NAMALWA (cell line): ENCODE results near the gene SNORC.
A peak's percentile ranks its signal among the peaks of the same experiment; 100 is the strongest.
"Not testable (repeated sequence)": the region's sequence is repeated elsewhere in the genome, so short reads cannot be mapped to it uniquely, and the experiment has no call there.

Source experiments
- DNase-seq: peaks from one replicate; pipeline ENCODE4 v3.0.0-alpha.2; 2015; ENCODE audit warnings: low spot score

SNORC gene

GRCh38 chr2:232870018-232870765 is at the start of gene SNORC:
TSS of gene SNORC (plus strand) at chr2:232870264. CDS start at chr2:232870342, 78 bp downstream.
- no peak for DNase-seq

GRCh38 chr2:232829988-232830387 is 40.1 kb upstream of the SNORC start:
- DNase-seq: no peak

GRCh38 chr2:232831496-232831895 is 38.6 kb upstream of the SNORC start:
- DNase-seq: no peak

- no peak for DNase-seq
Measured at GRCh38 chr2:232833830-232834229, 36.2 kb upstream of the SNORC start.

GRCh38 chr2:232835687-232836208 is 34.3 kb upstream of the SNORC start:
- no peak for DNase-seq

GRCh38 chr2:232836934-232837333 is 33.1 kb upstream of the SNORC start:
- no peak for DNase-seq

GRCh38 chr2:232838406-232838874 is 31.6 kb upstream of the SNORC start:
- DNase-seq: no peak

GRCh38 chr2:232839411-232840079 is 30.5 kb upstream of the SNORC start:
- no peak for DNase-seq

- DNase-seq: no peak
Measured at GRCh38 chr2:232842689-232843088, 27.4 kb upstream of the SNORC start.

GRCh38 chr2:232843834-232844233 is 26.2 kb upstream of the SNORC start:
- DNase-seq: peak; percentile 14

GRCh38 chr2:232846055-232846454 is 24.0 kb upstream of the SNORC start:
- no peak for DNase-seq

GRCh38 chr2:232850039-232850438 is 20.0 kb upstream of the SNORC start:
- DNase-seq: no peak

- DNase-seq: not testable (repeated sequence)
Measured at GRCh38 chr2:232852081-232852480, 18.0 kb upstream of the SNORC start.

GRCh38 chr2:232852676-232853075 is 17.4 kb upstream of the SNORC start:
- no peak for DNase-seq

GRCh38 chr2:232854082-232854481 is 16.0 kb upstream of the SNORC start:
- no peak for DNase-seq

GRCh38 chr2:232857158-232857563 is 12.9 kb upstream of the SNORC start:
- DNase-seq: no peak

- no peak for DNase-seq
Measured at GRCh38 chr2:232859385-232859916, 10.6 kb upstream of the SNORC start.

GRCh38 chr2:232860593-232861241 is 9.3 kb upstream of the SNORC start:
- DNase-seq: no peak

- no peak for DNase-seq
Measured at GRCh38 chr2:232861353-232861752, 8.7 kb upstream of the SNORC start.

GRCh38 chr2:232863996-232864395 is 6.1 kb upstream of the SNORC start:
- DNase-seq: no peak

GRCh38 chr2:232865165-232865564 is 4.9 kb upstream of the SNORC start:
- DNase-seq: no peak

- DNase-seq: no peak
Measured at GRCh38 chr2:232866104-232866503, 4.0 kb upstream of the SNORC start.
